ENCODE measurements around the gene POMGNT1. TPM values are rescaled to one million over a fixed set of nuclear protein-coding genes. Genes with fewer than 3 reads are reported as not detected.

The POMGNT1 gene
- total and polyA plus RNA-seq, 10 of the 15 experiments (the other 5 are each of a cell fraction or from before 2014, with no cell fraction given) = 8.6 to 35.2 (median 29.5) TPM

GRCh38 chr1:46246548-46247435, 48.6 kb upstream of the POMGNT1 start:
- H3K9me3 ChIP-seq (replicated peaks; ENCODE audit: control insufficient read depth, insufficient read depth, low read length) = no peaks in the 10 kb centered on the region
- CTCF ChIA-PET = interaction anchor here (0.5 to 4.2 kb wide), 16 partner anchors 12 to 561 kb away, joined by 3 to 86 read pairs (median 3); partner anchors contain the start of genes GPBP1L1 and NSUN4
- RAD21 ChIA-PET (ENCODE audit: unreplicated experiment) = interaction anchor here (0.6 to 2.4 kb wide), 18 partner anchors 21 to 1652 kb away, joined by 3 to 23 read pairs (median 4); partner anchors contain the start of genes EIF2B3, LRRC41, NSUN4 and UQCRH
- DNase-seq (ENCODE audit: low read depth, low spot score) (no peak), FAIRE-seq (no peak), ATAC-seq (peak; percentile 85)
- H3K4me2 ChIP-seq (ENCODE audit: control insufficient read depth, insufficient read depth) = peak overlapping the region; percentile 93
- BruUV-seq (replicated peaks) = TSS peak; percentile 81
- peaks cover 7% of the 10 kb centered on the region; the same call in 1 of the 2 replicates for H3K4me1 ChIP-seq (ENCODE audit: control insufficient read depth, insufficient read depth, low read length)
- SMC1A ChIA-PET (ENCODE audit: uncharacterized antibody, unreplicated experiment) = interaction anchor here (0.9 to 2.2 kb wide), 8 partner anchors 13 to 102 kb away, joined by 3 to 12 read pairs (median 4); no protein-coding TSS in a partner anchor
- in situ Hi-C loops (cut with MboI) (no loop called here), intact Hi-C loops (cut with micrococcal nuclease; ENCODE audit: unreplicated experiment) (loop anchor here (1.0 kb wide), 2 partner anchors 57 to 102 kb away; partner anchors contain the start of genes LRRC41 and UQCRH)
- H2AFZ ChIP-seq (ENCODE audit: control insufficient read depth, low read depth, low read length) = peak overlapping the region; percentile 98
- WGBS (ENCODE audit: insufficient coverage, insufficient replicate concordance, low lambda C conversion rate, missing lambda C conversion rate) = 1% methylated on average over 28 of the region's 35 CpGs
- H3K4me3 ChIP-seq = peak overlapping the region; percentile 72
- peak overlapping the region; percentile 84 for H3K9ac ChIP-seq (ENCODE audit: control insufficient read depth, insufficient read depth, low read length)
- H3K27me3 ChIP-seq (replicated peaks in 1 of 2; ENCODE audit: control insufficient read depth in 2 of 2, insufficient read depth in 2 of 2, low read length in 1 of 2) = no peaks in the 10 kb centered on the region
- H3K27ac ChIP-seq (ENCODE audit: control insufficient read depth, insufficient read depth) = peak overlapping the region; percentile 79
- H3K36me3 ChIP-seq (ENCODE audit: control insufficient read depth in 2 of 2, insufficient read depth in 2 of 2, low read length in 1 of 2) = peaks cover 1 to 4% of the 10 kb centered on the region in 2 experiments; a peak in 1 of 4 replicates
- H3K79me2 ChIP-seq (ENCODE audit: control insufficient read depth, insufficient read depth, low read length) = peaks cover 22% of the 10 kb centered on the region
- no peaks in the 10 kb centered on the region for H4K20me1 ChIP-seq (ENCODE audit: control insufficient read depth, insufficient read depth)
- POLR2A ChIA-PET = interaction anchor here (0.5 to 2.0 kb wide), 11 partner anchors 42 to 701 kb away, joined by 3 to 8 read pairs (median 4); partner anchors contain the start of genes LRRC41 and UQCRH
- no peak for TF ChIP-seq KLF5 (IDR thresholded peaks at IDR 0.05; ENCODE audit: partially characterized antibody)
- 0 out of 2 replicates have a peak, but pooled peaks have one; percentile 21 for TF ChIP-seq NFYB (IDR thresholded peaks at IDR 0.05; ENCODE audit: insufficient read depth, low read depth, low read length)
- 0 out of 2 replicates have a peak, but pooled peaks have one; percentile 8 for TF ChIP-seq NKRF (conservative IDR thresholded peaks at IDR 0.05)
- 0 out of 2 replicates have a peak, but pooled peaks have one; percentile 42 for TF ChIP-seq ZNF207 (IDR thresholded peaks at IDR 0.05; ENCODE audit: borderline replicate concordance)
- TF ChIP-seq KAT2A (conservative IDR thresholded peaks at IDR 0.05; ENCODE audit: control insufficient read depth, low read depth, low read length) = no peak
- TF ChIP-seq, protein P1, sequence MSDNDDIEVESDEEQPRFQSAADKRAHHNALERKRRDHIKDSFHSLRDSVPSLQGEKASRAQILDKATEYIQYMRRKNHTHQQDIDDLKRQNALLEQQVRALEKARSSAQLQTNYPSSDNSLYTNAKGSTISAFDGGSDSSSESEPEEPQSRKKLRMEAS (IDR thresholded peaks at IDR 0.05; ENCODE audit: low read depth, low read length) = peak; percentile 56; the same call in 1 of the 2 replicates
- TF ChIP-seq SPI1 (IDR thresholded peaks at IDR 0.05; ENCODE audit: borderline replicate concordance, insufficient read depth, low read depth, low read length) = 0 out of 2 replicates have a peak, but pooled peaks have one; percentile 6
- TF ChIP-seq GATAD2B (conservative IDR thresholded peaks at IDR 0.05; ENCODE audit: low read depth) = peak; percentile 25; the same call in 1 of the 2 replicates
- no peak for TF ChIP-seq ZNF274 (IDR thresholded peaks at IDR 0.05; ENCODE audit: insufficient read depth, insufficient read length)
- TF ChIP-seq YY1 (IDR thresholded peaks at IDR 0.05; ENCODE audit: low read depth, low read length) = 0 out of 2 replicates have a peak, but pooled peaks have one; percentile 36
- TF ChIP-seq PML (IDR thresholded peaks at IDR 0.05; ENCODE audit: low read length) = 0 out of 2 replicates have a peak, but pooled peaks have one; percentile 18
- TF ChIP-seq IKZF1 (conservative IDR thresholded peaks at IDR 0.05) = 0 out of 2 replicates have a peak, but pooled peaks have one; percentile 50
- peak; percentile 15; the same call in 1 of the 2 replicates for TF ChIP-seq LARP7 (IDR thresholded peaks at IDR 0.05)
- TF ChIP-seq ETV6 (conservative IDR thresholded peaks at IDR 0.05 in 1 of 2, IDR thresholded peaks at IDR 0.05 in 1 of 2; ENCODE audit: borderline replicate concordance in 1 of 2, low read depth in 1 of 2) = no peak
- TF ChIP-seq STAT1 (conservative IDR thresholded peaks at IDR 0.05) = 0 out of 2 replicates have a peak, but pooled peaks have one; percentile 29
- TF ChIP-seq USF1 (IDR thresholded peaks at IDR 0.05; ENCODE audit: borderline replicate concordance, extremely low read length, insufficient read depth, low read depth, low read length) = peak; percentile 47
- TF ChIP-seq CREB1 (IDR thresholded peaks at IDR 0.05; ENCODE audit: low read depth) = peak; percentile 28; the same call in 1 of the 2 replicates
- peak; percentile 22 for TF ChIP-seq NBN (IDR thresholded peaks at IDR 0.05)
